GM21526 (cell line): ENCODE data around the gene LRRC4.

ENCODE experiments used
- ATAC-seq: cut with Tn5 transposase; IDR thresholded peaks from one replicate; pipeline ENCODE4 v1.9.1; 2021; ENCODE audit warnings: moderate library complexity; ENCODE audit not compliant: unreplicated experiment, low FRiP score

Gene LRRC4

GRCh38 chr7:127981965-127982364, 49.3 kb downstream of the LRRC4 start:
- no peak for ATAC-seq

GRCh38 chr7:127980901-127981300, 50.3 kb downstream of the LRRC4 start:
- no peak for ATAC-seq

- ATAC-seq: no peak
These were observed 51.5 kb downstream of the LRRC4 start for GRCh38 chr7:127979728-127980126.

GRCh38 chr7:127979113-127979727, 52.0 kb downstream of the LRRC4 start:
- ATAC-seq: no peak

GRCh38 chr7:127978421-127978820, 52.8 kb downstream of the LRRC4 start:
- no peak for ATAC-seq
